ENCODE data around the gene CGNL1. TPM values are rescaled to one million over a fixed set of nuclear protein-coding genes. Genes with fewer than 3 reads are reported as not detected.

CGNL1 gene
- polyA plus RNA-seq (2011; rRNA removed), result 1.8 and 2.3 TPM in 2 replicates
- 0.79 and 0.83 TPM in 2 replicates for polyA plus RNA-seq (2012; cell fraction: cytosol; rRNA removed)
- polyA plus RNA-seq (2012; cell fraction: nucleus; rRNA removed), result 1.2 and 1.6 TPM in 2 replicates
- 1.4 to 1.8 TPM (median 1.6 TPM) in 3 replicates for polyA plus RNA-seq (2017; fragmentation: RNase III; extraction: RNeasy Plus Mini Kit Qiagen cat#74134 plus additional on column Dnase treatment)
- 2.6 and 3.1 TPM in 2 replicates for polyA minus RNA-seq (2011; rRNA and poly(A)+ RNA removed)

GRCh38 chr15:57375827-57376695 is at the start of gene CGNL1:
CGNL1 (plus strand) TSS chr15:57376505; CDS start chr15:57438000, 61,495 bp downstream.
- H3K27ac ChIP-seq, result peak within 1 kb of the TSS; percentile 66 to 85
- FAIRE-seq (no peak), DNase-seq (ENCODE audit: low read depth in 1 of 2, low spot score in 1 of 2) (peak in 1 of 2 experiments; percentile 62), ATAC-seq (peak; percentile 80 to 81)
- ChIA-PET CTCF (interaction anchor here (0.7 to 4.3 kb wide), 18 partner anchors 11 to 694 kb away, joined by 3 to 50 read pairs (median 4); no protein-coding TSS in a partner anchor), POLR2A (interaction anchor here (0.6 to 1.0 kb wide), 2 partner anchors 12 to 24 kb away, joined by 3 read pairs; no protein-coding TSS in a partner anchor)
- WGBS (ENCODE audit: missing lambda C conversion rate), result 48% methylated on average over 35 of the region's 76 CpGs
- TF ChIP-seq JUN (IDR thresholded peaks at IDR 0.05) (no peak), POLR2A (IDR thresholded peaks at IDR 0.05; ENCODE audit: low read length) (peak; percentile 12; the same call in 1 of the 2 replicates), PHF8 (IDR thresholded peaks at IDR 0.05; ENCODE audit: borderline replicate concordance, low read depth) (peak; percentile 46; the same call in 1 of the 2 replicates)
- H3K9me3 ChIP-seq, result no peaks in the 10 kb centered on the region
- peaks cover 9% of the 10 kb centered on the region; the same call in 2 of the 3 replicates for H3K4me1 ChIP-seq
- peak within 1 kb of the TSS; percentile 91 for H3K4me3 ChIP-seq
- peak within 1 kb of the TSS; percentile 100 for H3K4me2 ChIP-seq

- POLR2A ChIA-PET, result no interaction called here
- 84% methylated on average over 11 of the region's 11 CpGs for WGBS (ENCODE audit: missing lambda C conversion rate)
- FAIRE-seq (no peak), ATAC-seq (no peak), DNase-seq (ENCODE audit: low read depth in 1 of 2, low spot score in 1 of 2) (no peak)
- Histone ChIP-seq H3K9me3 (no peaks in the 10 kb centered on the region), H3K27ac (no peak overlapping the region), H3K4me1 (peaks cover 18% of the 10 kb centered on the region), H3K4me2 (no peak overlapping the region), H3K4me3 (no peak overlapping the region)
- TF ChIP-seq POLR2A (IDR thresholded peaks at IDR 0.05; ENCODE audit: low read length) (no peak), MAFK (IDR thresholded peaks at IDR 0.05; ENCODE audit: partially characterized antibody) (peak; percentile 57), KDM5A (IDR thresholded peaks at IDR 0.05) (no peak), KDM1A (IDR thresholded peaks at IDR 0.05; ENCODE audit: low read depth) (no peak), RAD21 (conservative IDR thresholded peaks at IDR 0.05 in 1 of 2, IDR thresholded peaks at IDR 0.05 in 1 of 2) (no peak)
- CTCF ChIA-PET, result interaction anchor here (1.2 to 7.5 kb wide), 5 partner anchors 13 to 200 kb away, joined by 3 to 98 read pairs (median 15); no protein-coding TSS in a partner anchor
Measured at GRCh38 chr15:57327985-57328471, 48.3 kb upstream of the CGNL1 start.

- Histone ChIP-seq H3K4me3 (no peak overlapping the region), H3K4me1 (peaks cover 14% of the 10 kb centered on the region), H3K4me2 (no peak overlapping the region), H3K9me3 (no peaks in the 10 kb centered on the region), H3K27ac (no peak overlapping the region)
- TF ChIP-seq ZNF302 (CRISPR knock-in tag; IDR thresholded peaks at IDR 0.05) (no peak), NPAS2 (CRISPR knock-in tag; IDR thresholded peaks at IDR 0.05; ENCODE audit: borderline replicate concordance) (no peak), RAD21 (conservative IDR thresholded peaks at IDR 0.05 in 1 of 2, IDR thresholded peaks at IDR 0.05 in 1 of 2) (no peak), CHD2 (IDR thresholded peaks at IDR 0.05; ENCODE audit: low read length, partially characterized antibody) (no peak), HOXB5 (CRISPR knock-in tag; IDR thresholded peaks at IDR 0.05) (no peak), HES2 (IDR thresholded peaks at IDR 0.05) (no peak), EHMT2 (IDR thresholded peaks at IDR 0.05; ENCODE audit: low read depth) (no peak), SMC3 (IDR thresholded peaks at IDR 0.05) (no peak), MYC (IDR thresholded peaks at IDR 0.05; ENCODE audit: borderline replicate concordance, low read length) (no peak), CTCF (IDR thresholded peaks at IDR 0.05) (no peak), KDM5A (IDR thresholded peaks at IDR 0.05) (no peak)
- ChIA-PET POLR2A (no interaction called here), CTCF (interaction anchor here (0.5 to 7.5 kb wide), 8 partner anchors 13 to 838 kb away, joined by 3 to 98 read pairs (median 4); no protein-coding TSS in a partner anchor)
- ATAC-seq (no peak), DNase-seq (ENCODE audit: low read depth in 1 of 2, low spot score in 1 of 2) (no peak), FAIRE-seq (no peak)
- WGBS (ENCODE audit: missing lambda C conversion rate), result 90% methylated on average over 8 of the region's 8 CpGs
Measured at GRCh38 chr15:57328479-57328878, 47.8 kb upstream of the CGNL1 start.
